Measurements from ENCODE around the gene RPL19. TPM values are rescaled to one million over a fixed set of nuclear protein-coding genes. Genes with fewer than 3 reads are reported as not detected.

RPL19 gene
- total and polyA plus RNA-seq, 2 donors (not counting 3 experiments of a cell fraction or from before 2014, with no cell fraction given), result 1,802 to 1,958 TPM

- Histone ChIP-seq H3K9me1 (replicated peaks; ENCODE audit: control insufficient read depth, extremely low read depth, insufficient read depth, low read length) (no peaks in the 10 kb centered on the region), H3K4me3 (replicated peaks in 1 of 3; ENCODE audit: insufficient read depth in 1 of 3, low read depth in 1 of 3, low read length in 3 of 3) (no peak overlapping the region), H3K27ac (ENCODE audit: insufficient read depth, low read depth, low read length) (no peak overlapping the region), H3K36me3 (ENCODE audit: control insufficient read depth in 2 of 2, extremely low read depth in 1 of 2, insufficient read depth in 2 of 2, low read length in 2 of 2) (peaks cover 0 to 4% of the 10 kb centered on the region in 2 experiments), H3K27me3 (ENCODE audit: control insufficient read depth in 2 of 2, insufficient read depth in 2 of 2, low read length in 2 of 2) (no peaks in the 10 kb centered on the region), H3K79me2 (ENCODE audit: control insufficient read depth, insufficient read depth, low read length) (no peaks in the 10 kb centered on the region), H3K4me1 (ENCODE audit: control insufficient read depth, extremely low read depth, insufficient read depth, low read length) (no peaks in the 10 kb centered on the region), H3K9me3 (replicated peaks; ENCODE audit: control insufficient read depth, insufficient read depth, low read length) (no peaks in the 10 kb centered on the region), H2AFZ (ENCODE audit: low read depth, low read length) (no peak overlapping the region), H3K9ac (replicated peaks; ENCODE audit: extremely low read depth, insufficient read depth, low read length) (no peak overlapping the region), H3K4me2 (ENCODE audit: insufficient read depth, low read length) (no peak overlapping the region), H4K20me1 (replicated peaks; ENCODE audit: control insufficient read depth, extremely low read depth, insufficient read depth, low read length) (no peaks in the 10 kb centered on the region)
- ChIA-PET CTCF (interaction anchor here (1.0 to 1.2 kb wide), 2 partner anchors 10 to 467 kb away, joined by 3 read pairs; no protein-coding TSS in a partner anchor), POLR2A (no interaction called here)
- TF ChIP-seq CTCF (IDR thresholded peaks at IDR 0.05; ENCODE audit: extremely low read depth in 1 of 2, insufficient read depth in 1 of 2, low read depth in 1 of 2, low read length in 2 of 2) (no peak), MYC (IDR thresholded peaks at IDR 0.05; ENCODE audit: low read depth, low read length) (no peak), POLR2A (IDR thresholded peaks at IDR 0.05; ENCODE audit: low read depth, low read length) (no peak)
- no peak for DNase-seq (ENCODE audit: low read depth, low spot score)
- dilution Hi-C loops (cut with MboI; ENCODE audit: extremely low pct_ligation_motif_present, low sequenced_read_pairs) (no loop called here), intact Hi-C loops (cut with micrococcal nuclease) (no loop called here)
- no peak for FAIRE-seq
- no TSS peak for BruUV-seq (replicated peaks)
Observed at GRCh38 chr17:39251997-39252396, 51.9 kb downstream of the RPL19 start.

- Histone ChIP-seq H3K36me3 (ENCODE audit: control insufficient read depth in 2 of 2, extremely low read depth in 1 of 2, insufficient read depth in 2 of 2, low read length in 2 of 2) (peaks cover 0 to 4% of the 10 kb centered on the region in 2 experiments), H2AFZ (ENCODE audit: low read depth, low read length) (no peak overlapping the region), H3K9me1 (replicated peaks; ENCODE audit: control insufficient read depth, extremely low read depth, insufficient read depth, low read length) (no peaks in the 10 kb centered on the region), H3K9ac (replicated peaks; ENCODE audit: extremely low read depth, insufficient read depth, low read length) (no peak overlapping the region), H3K4me1 (ENCODE audit: control insufficient read depth, extremely low read depth, insufficient read depth, low read length) (no peaks in the 10 kb centered on the region), H3K27me3 (ENCODE audit: control insufficient read depth in 2 of 2, insufficient read depth in 2 of 2, low read length in 2 of 2) (no peaks in the 10 kb centered on the region), H3K9me3 (replicated peaks; ENCODE audit: control insufficient read depth, insufficient read depth, low read length) (no peaks in the 10 kb centered on the region), H3K4me3 (replicated peaks in 1 of 3; ENCODE audit: insufficient read depth in 1 of 3, low read depth in 1 of 3, low read length in 3 of 3) (no peak overlapping the region), H3K79me2 (ENCODE audit: control insufficient read depth, insufficient read depth, low read length) (no peaks in the 10 kb centered on the region), H3K27ac (ENCODE audit: insufficient read depth, low read depth, low read length) (no peak overlapping the region), H4K20me1 (replicated peaks; ENCODE audit: control insufficient read depth, extremely low read depth, insufficient read depth, low read length) (no peaks in the 10 kb centered on the region), H3K4me2 (ENCODE audit: insufficient read depth, low read length) (no peak overlapping the region)
- no peak for TF ChIP-seq GATA2 (IDR thresholded peaks at IDR 0.05; ENCODE audit: insufficient read depth, insufficient read length, low read depth, low read length)
- TF ChIP-seq MYC (IDR thresholded peaks at IDR 0.05; ENCODE audit: low read depth, low read length), result no peak
- TF ChIP-seq CTCF (IDR thresholded peaks at IDR 0.05; ENCODE audit: extremely low read depth in 1 of 2, insufficient read depth in 1 of 2, low read depth in 1 of 2, low read length in 2 of 2), result no peak
- no peak for TF ChIP-seq EZH2 (IDR thresholded peaks at IDR 0.05; ENCODE audit: borderline replicate concordance, low read depth, low read length, severe bottlenecking)
- no peak for TF ChIP-seq POLR2A (IDR thresholded peaks at IDR 0.05; ENCODE audit: low read depth, low read length)
- no peak for TF ChIP-seq JUN (IDR thresholded peaks at IDR 0.05; ENCODE audit: borderline replicate concordance, insufficient read depth, insufficient read length, low read depth)
- no peak for TF ChIP-seq POLR2AphosphoS5 (IDR thresholded peaks at IDR 0.05; ENCODE audit: insufficient read depth, low read depth, low read length)
- no peak for TF ChIP-seq MAX (IDR thresholded peaks at IDR 0.05; ENCODE audit: insufficient read depth, insufficient read length)
- TF ChIP-seq FOS (IDR thresholded peaks at IDR 0.05; ENCODE audit: borderline replicate concordance, insufficient read depth, low read length), result no peak
- ChIA-PET POLR2A (no interaction called here), CTCF (interaction anchor here (1.0 to 3.7 kb wide), 3 partner anchors 8 to 466 kb away, joined by 3 to 17 read pairs (median 3); no protein-coding TSS in a partner anchor)
- FAIRE-seq, result no peak
- BruUV-seq (replicated peaks), result no TSS peak
- dilution Hi-C loops (cut with MboI; ENCODE audit: extremely low pct_ligation_motif_present, low sequenced_read_pairs) (no loop called here), intact Hi-C loops (cut with micrococcal nuclease) (no loop called here)
- no peak for DNase-seq (ENCODE audit: low read depth, low spot score)
Observed at GRCh38 chr17:39252788-39253460, 52.8 kb downstream of the RPL19 start.
